GM23248 (cell line): ENCODE data around the gene NEK4. TPM values are rescaled to one million over a fixed set of nuclear protein-coding genes. Genes with fewer than 3 reads are reported as not detected.

Experiments
- DNase-seq: peaks from one replicate; pipeline ENCODE4 v3.0.0-alpha.2; 2015
- H2AFZ ChIP-seq: fragments of 200-600 bp; sonication (generic); 2 replicates; pipeline ENCODE4 v1.6.1; 2016; ENCODE audit warnings: antibody characterized with exemption
- H3F3A ChIP-seq: fragments of 200-600 bp; sonication (generic); 2 replicates; pipeline ENCODE4 v1.6.1; 2016; ENCODE audit warnings: mild to moderate bottlenecking, antibody characterized with exemption, mixed run types; ENCODE audit not compliant: insufficient read depth
- H3K27ac ChIP-seq: fragments of 200-600 bp; sonication (generic); 2 replicates; pipeline ENCODE4 v1.5.1; 2016; ENCODE audit warnings: mild to moderate bottlenecking
- H3K27me3 ChIP-seq: fragments of 200-600 bp; sonication (generic); replicated peaks from 2 replicates; pipeline ENCODE4 v1.6.1; 2016; ENCODE audit warnings: mild to moderate bottlenecking; ENCODE audit not compliant: insufficient read depth
- H3K36me3 ChIP-seq: fragments of 200-600 bp; sonication (generic); 2 replicates; pipeline ENCODE4 v1.6.1; 2016; ENCODE audit warnings: low read depth, mild to moderate bottlenecking
- H3K4me1 ChIP-seq: fragments of 200-600 bp; sonication (generic); 2 replicates; pipeline ENCODE4 v1.6.1; 2016; ENCODE audit warnings: mild to moderate bottlenecking; ENCODE audit not compliant: insufficient read depth
- H3K4me2 ChIP-seq: fragments of 200-600 bp; sonication (generic); one replicate; pipeline ENCODE4 v1.6.1; 2016; ENCODE audit warnings: mild to moderate bottlenecking; ENCODE audit not compliant: unreplicated experiment
- H3K4me3 ChIP-seq: fragments of 200-600 bp; sonication (generic); 2 replicates; pipeline ENCODE4 v1.5.1; 2016; ENCODE audit warnings: mild to moderate bottlenecking
- H3K79me2 ChIP-seq: fragments of 200-600 bp; sonication (generic); 2 replicates; pipeline ENCODE4 v1.6.1; 2016; ENCODE audit warnings: mild to moderate bottlenecking; ENCODE audit not compliant: insufficient read depth
- H3K9ac ChIP-seq: fragments of 200-600 bp; sonication (generic); 2 replicates; pipeline ENCODE4 v1.6.1; 2016; ENCODE audit warnings: mild to moderate bottlenecking
- H3K9me2 ChIP-seq: fragments of 200-600 bp; sonication (generic); 2 replicates; pipeline ENCODE4 v1.6.1; 2016; ENCODE audit warnings: mixed run types, mild to moderate bottlenecking, moderate library complexity; ENCODE audit not compliant: insufficient read depth
- H3K9me3 ChIP-seq: fragments of 200-600 bp; sonication (generic); one replicate; pipeline ENCODE4 v1.6.1; 2017; ENCODE audit warnings: low read depth
- H4K20me1 ChIP-seq: fragments of 200-600 bp; sonication (generic); 2 replicates; pipeline ENCODE4 v1.6.0; 2016; ENCODE audit not compliant: insufficient read depth
- EZH2 ChIP-seq: fragments of 200-600 bp; sonication (generic); IDR thresholded peaks from 2 replicates; pipeline ENCODE4 v1.6.1; 2018; ENCODE audit warnings: antibody characterized with exemption, mild to moderate bottlenecking; ENCODE audit not compliant: insufficient read depth, poor library complexity, severe bottlenecking
- EZH2phosphoT487 ChIP-seq: fragments of 200-600 bp; sonication (generic); IDR thresholded peaks from 2 replicates; pipeline ENCODE4 v1.6.1; 2018; ENCODE audit warnings: antibody characterized with exemption, moderate library complexity, mild to moderate bottlenecking, low read depth; ENCODE audit not compliant: insufficient read depth
- WGBS, 2 experiments: methylation state at CpG; one replicate each; pipeline ENCODE4 v1.1.6; 2015 to 2017; ENCODE audit warnings: low lambda C conversion rate in 2 of 2, low coverage in 1 of 2; ENCODE audit errors: missing lambda C conversion rate in 2 of 2; 5-methylcytosine and 5-hydroxymethylcytosine counted together
- in situ Hi-C: fragments of 300-500 bp; cut with MboI; formaldehyde crosslinking; loops from 2 replicates; pipeline ENCODE4 v1.15.0; 2020
- polyA plus RNA-seq: library from polyadenylated mRNA; unstranded; fragments of >200 nt; fragmentation: Nextera tagmentation; extraction: Ambion mirVana; gene quantifications from 2 replicates; pipeline ENCODE4 v1.2.1, GENCODE V29; 2016
- total RNA-seq: library from RNA; depleted of rRNA; stranded (reverse); fragments of >200 nt; shearing (Covaris generic); gene quantifications from 2 replicates; pipeline ENCODE4 v1.2.3, GENCODE V29; 2014

The NEK4 gene
- total and polyA plus RNA-seq, 2 experiments from 2014 or later: 8.4 to 15.8 TPM

DNA sequence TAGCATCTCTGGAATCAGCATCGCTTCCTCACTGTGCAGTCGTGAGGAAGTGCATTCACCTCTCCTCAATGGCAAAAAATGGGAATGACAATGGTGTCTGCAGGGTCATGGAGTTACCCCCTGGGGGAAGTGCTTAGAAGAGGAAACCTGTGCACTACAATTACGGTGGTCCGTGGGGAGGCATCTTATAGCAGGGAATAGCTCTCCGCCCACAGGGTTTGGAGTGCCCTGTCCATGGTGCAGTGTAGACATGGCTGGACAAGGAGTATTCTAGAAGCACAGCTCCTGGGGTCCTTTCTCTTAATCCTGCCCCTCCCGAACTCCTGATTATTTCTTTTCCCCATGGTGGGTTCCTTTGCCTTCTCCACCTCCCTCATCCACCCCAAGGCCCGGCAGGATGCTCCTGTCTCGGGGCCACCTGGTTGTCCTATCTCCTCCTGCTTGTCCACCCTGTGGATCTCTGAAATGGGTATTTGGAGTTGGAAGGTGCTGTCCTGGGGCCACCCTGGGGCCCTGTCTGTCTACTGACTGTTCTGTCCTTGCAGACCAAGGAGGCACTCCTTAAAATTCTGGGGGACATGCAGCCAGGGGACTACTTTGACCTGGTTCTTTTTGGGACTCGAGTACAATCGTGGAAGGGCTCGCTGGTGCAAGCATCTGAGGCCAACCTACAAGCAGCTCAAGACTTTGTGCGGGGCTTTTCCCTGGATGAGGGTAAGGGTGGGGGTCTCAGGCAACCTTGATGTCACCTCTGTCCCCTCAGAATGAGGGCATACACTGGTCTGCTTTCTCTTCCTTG is 11.9 kb upstream of the NEK4 start:
- Histone ChIP-seq H3K4me3 (no peak overlapping the region), H3F3A (no peaks in the 10 kb centered on the region), H3K9ac (no peak overlapping the region), H2AFZ (no peak overlapping the region), H3K9me2 (no peaks in the 10 kb centered on the region), H3K27ac (no peak overlapping the region), H4K20me1 (no peaks in the 10 kb centered on the region), H3K36me3 (no peaks in the 10 kb centered on the region), H3K4me2 (no peak overlapping the region), H3K9me3 (no peaks in the 10 kb centered on the region), H3K4me1 (no peaks in the 10 kb centered on the region), H3K27me3 (0 out of 2 replicates have a peak, but pooled peaks cover 8% of the 10 kb centered on the region), H3K79me2 (no peaks in the 10 kb centered on the region)
- no peak for DNase-seq
- 50 to 61% methylated on average over 12 of the region's 12 CpGs for WGBS, 2 experiments
- TF ChIP-seq EZH2 (no peak), EZH2phosphoT487 (no peak)
- in situ Hi-C loops: no loop called here

DNA sequence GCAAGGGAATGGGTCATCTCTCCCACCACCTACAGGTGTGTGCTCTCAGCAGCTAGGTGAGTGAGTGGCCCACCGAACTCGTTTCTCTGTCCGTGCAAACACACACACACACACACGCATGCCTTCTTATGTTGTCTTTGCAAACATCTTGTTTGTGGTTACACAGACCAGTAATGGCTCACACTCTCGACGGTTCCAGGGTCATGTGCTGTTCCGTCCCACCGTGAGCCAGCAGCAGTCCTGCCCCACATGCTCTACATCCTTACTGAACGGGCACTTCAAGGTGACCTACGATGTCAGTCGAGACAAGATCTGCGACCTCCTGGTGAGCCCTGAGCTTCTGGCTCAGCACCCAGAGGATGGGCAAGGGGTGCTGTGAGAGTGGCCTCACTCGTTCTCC is 11.0 kb upstream of the NEK4 start:
- no peak for DNase-seq
- Histone ChIP-seq H3K4me3 (no peak overlapping the region), H3K9me3 (no peaks in the 10 kb centered on the region), H3K9ac (no peak overlapping the region), H3K9me2 (no peaks in the 10 kb centered on the region), H3K4me2 (no peak overlapping the region), H3K27ac (no peak overlapping the region), H3K27me3 (0 out of 2 replicates have a peak, but pooled peaks cover 8% of the 10 kb centered on the region), H4K20me1 (no peaks in the 10 kb centered on the region), H3K36me3 (no peaks in the 10 kb centered on the region), H3K79me2 (no peaks in the 10 kb centered on the region), H2AFZ (no peak overlapping the region), H3K4me1 (no peaks in the 10 kb centered on the region), H3F3A (no peaks in the 10 kb centered on the region)
- TF ChIP-seq EZH2 (no peak), EZH2phosphoT487 (no peak)
- 58% methylated on average over 13 of the region's 13 CpGs for WGBS, 2 experiments
- in situ Hi-C loops: no loop called here

DNA sequence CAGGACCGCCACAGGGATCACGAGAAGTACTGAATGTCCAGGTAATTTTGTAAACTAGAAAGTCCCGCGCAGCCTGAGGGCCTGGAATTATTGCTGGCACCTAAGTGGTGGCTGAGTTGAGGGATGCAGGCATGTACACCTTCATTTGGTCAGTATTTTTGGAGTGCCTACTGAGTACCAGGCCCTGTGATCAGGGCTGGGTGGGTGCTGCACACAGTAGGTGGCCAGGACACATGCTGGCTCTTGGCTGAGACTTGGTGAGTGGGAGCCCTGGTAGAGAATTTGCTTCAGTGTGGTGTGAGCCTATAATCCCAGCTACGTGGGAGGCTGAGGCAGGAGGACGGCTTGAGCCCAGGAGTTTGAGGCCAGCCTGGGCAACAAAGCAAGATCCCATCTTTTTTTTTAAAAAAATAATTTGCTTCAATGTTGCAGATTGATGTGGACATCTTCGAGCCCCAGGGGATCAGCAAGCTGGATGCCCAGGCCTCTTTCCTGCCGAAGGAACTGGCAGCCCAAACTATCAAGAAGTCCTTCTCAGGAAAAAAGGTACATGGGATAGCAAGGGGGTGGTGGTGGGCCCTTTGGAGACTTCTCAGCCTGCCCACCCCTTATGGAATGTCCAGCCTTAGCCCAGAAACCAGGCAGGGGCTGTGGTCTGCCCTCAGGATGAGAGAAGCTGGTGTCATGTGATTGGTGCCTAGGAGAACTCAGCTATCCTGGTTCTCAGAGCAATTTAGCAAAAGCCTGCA is 9.3 kb upstream of the NEK4 start:
- H3K9me2 ChIP-seq: no peaks in the 10 kb centered on the region
- H3K9ac ChIP-seq: no peak overlapping the region
- DNase-seq: no peak
- H3K4me1 ChIP-seq: no peaks in the 10 kb centered on the region
- H3K79me2 ChIP-seq: no peaks in the 10 kb centered on the region
- H3K4me2 ChIP-seq: no peak overlapping the region
- H3K36me3 ChIP-seq: no peaks in the 10 kb centered on the region
- no peak overlapping the region for H3K4me3 ChIP-seq
- no peak overlapping the region for H2AFZ ChIP-seq
- no peak overlapping the region for H3K27ac ChIP-seq
- H3F3A ChIP-seq: no peaks in the 10 kb centered on the region
- no peaks in the 10 kb centered on the region for H4K20me1 ChIP-seq
- in situ Hi-C loops: no loop called here
- H3K27me3 ChIP-seq: 0 out of 2 replicates have a peak, but pooled peaks cover 8% of the 10 kb centered on the region
- TF ChIP-seq EZH2: no peak
- no peak for TF ChIP-seq EZH2phosphoT487
- WGBS, 2 experiments: 52 to 60% methylated on average over 8 of the region's 8 CpGs
- no peaks in the 10 kb centered on the region for H3K9me3 ChIP-seq

DNA sequence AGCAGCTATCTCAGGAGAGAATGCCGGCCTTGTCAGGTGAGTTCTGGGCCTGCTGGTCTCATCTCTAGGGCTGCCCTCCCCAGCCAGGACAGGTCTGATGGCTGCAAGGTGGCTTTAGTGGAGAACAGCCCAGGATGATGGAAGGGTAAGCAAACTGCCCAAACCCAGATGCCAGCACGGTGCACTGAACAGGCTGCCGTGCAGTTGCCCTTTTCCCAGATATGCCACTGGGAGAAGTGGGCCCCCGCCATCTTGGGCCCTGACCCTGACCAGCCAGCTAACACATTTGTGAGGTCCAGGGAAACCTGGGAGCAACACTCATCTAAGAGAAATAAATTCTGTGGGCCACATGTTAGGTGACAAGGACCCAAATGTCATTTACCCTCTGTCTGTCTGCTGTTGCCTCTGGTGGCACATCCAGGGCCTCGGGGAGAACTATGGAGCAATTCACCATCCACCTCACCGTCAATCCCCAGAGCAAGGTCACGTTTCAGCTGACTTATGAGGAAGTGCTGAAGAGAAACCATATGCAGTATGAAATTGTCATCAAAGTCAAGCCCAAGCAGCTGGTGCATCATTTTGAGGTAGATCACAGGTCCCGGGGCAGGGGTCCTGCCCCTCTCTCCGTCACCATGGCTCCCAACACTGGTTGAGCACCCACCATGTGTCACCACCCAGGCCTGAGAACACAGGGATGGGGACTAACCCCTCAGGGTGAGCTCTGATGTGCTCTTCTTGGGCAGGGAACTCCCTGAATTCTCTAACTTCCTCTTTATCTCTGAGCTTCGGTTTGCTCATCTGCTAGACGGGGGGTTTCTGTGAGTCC is 8.5 kb upstream of the NEK4 start:
- H3F3A ChIP-seq: no peaks in the 10 kb centered on the region
- H3K9me3 ChIP-seq: no peaks in the 10 kb centered on the region
- no peaks in the 10 kb centered on the region for H3K36me3 ChIP-seq
- H2AFZ ChIP-seq: no peak overlapping the region
- no peaks in the 10 kb centered on the region for H3K79me2 ChIP-seq
- H3K27me3 ChIP-seq: 0 out of 2 replicates have a peak, but pooled peaks cover 8% of the 10 kb centered on the region
- H4K20me1 ChIP-seq: no peaks in the 10 kb centered on the region
- in situ Hi-C loops: no loop called here
- H3K9ac ChIP-seq: no peak overlapping the region
- H3K27ac ChIP-seq: no peak overlapping the region
- no peak for DNase-seq
- H3K9me2 ChIP-seq: no peaks in the 10 kb centered on the region
- 45 to 52% methylated on average over 11 of the region's 11 CpGs for WGBS, 2 experiments
- H3K4me2 ChIP-seq: no peak overlapping the region
- no peak overlapping the region for H3K4me3 ChIP-seq
- TF ChIP-seq EZH2 (no peak), EZH2phosphoT487 (no peak)
- no peaks in the 10 kb centered on the region for H3K4me1 ChIP-seq
